Activated CD4-positive, alpha-beta T cell treated with anti-CD3 and anti-CD28 coated beads, Interleukin-2, amount 10 ng/mL, durations not matched to agents 7 days and 5 days (primary cell): ENCODE data around the gene MAP7D3. TPM values are rescaled to one million over a fixed set of nuclear protein-coding genes. Genes with fewer than 3 reads are reported as not detected.
"Not testable (repeated sequence)": the region's sequence is repeated elsewhere in the genome, so short reads cannot be mapped to it uniquely, and the experiment has no call there.

ENCODE experiments used
- CTCF ChIA-PET: fragments of 350-600 bp; sonication (Branson Sonifier 250); formaldehyde crosslinking; loops from one replicate; lab custom pipeline; 2021; ENCODE audit warnings: antibody characterized with exemption; lab: Charles Lee
- POLR2A ChIA-PET: fragments of 350-600 bp; sonication (Branson Sonifier 250); formaldehyde crosslinking; loops from one replicate; lab custom pipeline; 2021; ENCODE audit warnings: antibody characterized with exemption; lab: Charles Lee
- DNase-seq: peaks from one replicate; pipeline ENCODE4 v3.0.0-alpha.2; 2020
- H3K27ac Mint-ChIP-seq: one replicate; pipeline ENCODE4 v1.8.0; 2021; ENCODE audit warnings: mild to moderate bottlenecking, moderate library complexity, mixed read lengths
- H3K27me3 Mint-ChIP-seq: one replicate; pipeline ENCODE4 v1.8.0; 2021; ENCODE audit warnings: mixed read lengths
- H3K36me3 Mint-ChIP-seq: one replicate; pipeline ENCODE4 v1.8.0; 2021; ENCODE audit warnings: low read depth, mixed read lengths
- H3K4me1 Mint-ChIP-seq: one replicate; pipeline ENCODE4 v1.8.0; 2021; ENCODE audit warnings: mixed read lengths
- H3K4me3 Mint-ChIP-seq: one replicate; pipeline ENCODE4 v1.8.0; 2021; ENCODE audit warnings: mild to moderate bottlenecking, moderate library complexity, mixed read lengths
- H3K9me3 Mint-ChIP-seq: one replicate; pipeline ENCODE4 v1.8.0; 2021; ENCODE audit warnings: mixed read lengths
- total RNA-seq, 2 experiments: library from RNA; stranded (reverse); gene quantifications; one replicate each; pipeline ENCODE4 v1.2.3, GENCODE V29; 2021

The MAP7D3 gene
- total RNA-seq, 2 experiments from 2014 or later, result 11.2 to 13.5 TPM

GRCh38 chrX:136183917-136184316 lies 67.3 kb downstream of the MAP7D3 start:
- no peaks in the 10 kb centered on the region for H3K27me3 Mint-ChIP-seq
- no peak overlapping the region for H3K4me3 Mint-ChIP-seq
- H3K27ac Mint-ChIP-seq, result no peak overlapping the region
- no peaks in the 10 kb centered on the region for H3K9me3 Mint-ChIP-seq
- H3K36me3 Mint-ChIP-seq, result no peaks in the 10 kb centered on the region
- no peak for DNase-seq
- peaks cover 2% of the 10 kb centered on the region for H3K4me1 Mint-ChIP-seq
- ChIA-PET POLR2A (no interaction called here), CTCF (no interaction called here)

GRCh38 chrX:136183172-136183571 lies 68.0 kb downstream of the MAP7D3 start:
- H3K27me3 Mint-ChIP-seq, result no peaks in the 10 kb centered on the region
- H3K36me3 Mint-ChIP-seq, result no peaks in the 10 kb centered on the region
- ChIA-PET POLR2A (no interaction called here), CTCF (no interaction called here)
- no peaks in the 10 kb centered on the region for H3K9me3 Mint-ChIP-seq
- H3K4me1 Mint-ChIP-seq, result peaks cover 2% of the 10 kb centered on the region
- H3K4me3 Mint-ChIP-seq, result no peak overlapping the region
- DNase-seq, result no peak
- no peak overlapping the region for H3K27ac Mint-ChIP-seq

GRCh38 chrX:136182414-136182813 lies 68.8 kb downstream of the MAP7D3 start:
- no peaks in the 10 kb centered on the region for H3K27me3 Mint-ChIP-seq
- H3K27ac Mint-ChIP-seq, result no peak overlapping the region
- no peaks in the 10 kb centered on the region for H3K9me3 Mint-ChIP-seq
- DNase-seq, result no peak
- POLR2A ChIA-PET, result no interaction called here
- no peaks in the 10 kb centered on the region for H3K36me3 Mint-ChIP-seq
- peaks cover 2% of the 10 kb centered on the region for H3K4me1 Mint-ChIP-seq
- no peak overlapping the region for H3K4me3 Mint-ChIP-seq
- CTCF ChIA-PET, result no interaction called here

GRCh38 chrX:136179133-136179532 lies 72.1 kb downstream of the MAP7D3 start:
- Mint-ChIP-seq H3K36me3 (peaks cover 2% of the 10 kb centered on the region), H3K4me1 (no peaks in the 10 kb centered on the region), H3K27me3 (no peaks in the 10 kb centered on the region), H3K9me3 (no peaks in the 10 kb centered on the region), H3K4me3 (no peak overlapping the region), H3K27ac (no peak overlapping the region)
- no peak for DNase-seq
- CTCF ChIA-PET, result interaction anchor here (1.8 kb wide), 1 partner anchor 16 kb away, joined by 5 read pairs; no protein-coding TSS in a partner anchor
- POLR2A ChIA-PET, result no interaction called here

- DNase-seq, result no peak
- Mint-ChIP-seq H3K27ac (no peak overlapping the region), H3K4me3 (no peak overlapping the region), H3K36me3 (peaks cover 2% of the 10 kb centered on the region), H3K9me3 (no peaks in the 10 kb centered on the region), H3K27me3 (no peaks in the 10 kb centered on the region), H3K4me1 (no peaks in the 10 kb centered on the region)
- POLR2A ChIA-PET, result no interaction called here
- CTCF ChIA-PET, result interaction anchor here (0.6 to 1.4 kb wide), 2 partner anchors 23 to 54 kb away, joined by 3 read pairs; no protein-coding TSS in a partner anchor
Observed at GRCh38 chrX:136176399-136176825, 74.8 kb downstream of the MAP7D3 start.

- Mint-ChIP-seq H3K4me3 (no peak overlapping the region), H3K27me3 (no peaks in the 10 kb centered on the region), H3K36me3 (peaks cover 2% of the 10 kb centered on the region), H3K27ac (no peak overlapping the region), H3K4me1 (no peaks in the 10 kb centered on the region), H3K9me3 (no peaks in the 10 kb centered on the region)
- POLR2A ChIA-PET, result no interaction called here
- CTCF ChIA-PET, result interaction anchor here (0.8 kb wide), 1 partner anchor 9 kb away, joined by 3 read pairs; no protein-coding TSS in a partner anchor
- no peak for DNase-seq
Observed at GRCh38 chrX:136171420-136171819, 79.8 kb downstream of the MAP7D3 start.

- ChIA-PET CTCF (no interaction called here), POLR2A (no interaction called here)
- H3K4me1 Mint-ChIP-seq, result no peaks in the 10 kb centered on the region
- H3K27me3 Mint-ChIP-seq, result no peaks in the 10 kb centered on the region
- no peaks in the 10 kb centered on the region for H3K36me3 Mint-ChIP-seq
- no peak overlapping the region for H3K27ac Mint-ChIP-seq
- H3K4me3 Mint-ChIP-seq, result no peak overlapping the region
- DNase-seq, result no peak
- no peaks in the 10 kb centered on the region for H3K9me3 Mint-ChIP-seq
Observed at GRCh38 chrX:136170139-136170800, 80.9 kb downstream of the MAP7D3 start.

- Mint-ChIP-seq H3K27me3 (no peaks in the 10 kb centered on the region), H3K36me3 (no peaks in the 10 kb centered on the region), H3K9me3 (no peaks in the 10 kb centered on the region), H3K4me1 (no peaks in the 10 kb centered on the region), H3K4me3 (no peak overlapping the region), H3K27ac (no peak overlapping the region)
- CTCF ChIA-PET, result interaction anchor here (0.6 to 0.7 kb wide), 2 partner anchors 19 to 36 kb away, joined by 3 read pairs; no protein-coding TSS in a partner anchor
- DNase-seq, result no peak
- POLR2A ChIA-PET, result no interaction called here
Observed at GRCh38 chrX:136168929-136169735, 82.1 kb downstream of the MAP7D3 start.

GRCh38 chrX:136167989-136168388 lies 83.2 kb downstream of the MAP7D3 start:
- H3K4me1 Mint-ChIP-seq, POLR2A ChIA-PET, H3K27me3 Mint-ChIP-seq, H3K27ac Mint-ChIP-seq, H3K36me3 Mint-ChIP-seq, CTCF ChIA-PET, H3K4me3 Mint-ChIP-seq, DNase-seq, H3K9me3 Mint-ChIP-seq: not testable (repeated sequence)

- H3K36me3 Mint-ChIP-seq, result no peaks in the 10 kb centered on the region
- CTCF ChIA-PET, result no interaction called here
- H3K27me3 Mint-ChIP-seq, result no peaks in the 10 kb centered on the region
- H3K27ac Mint-ChIP-seq, result no peak overlapping the region
- POLR2A ChIA-PET, result no interaction called here
- no peak overlapping the region for H3K4me3 Mint-ChIP-seq
- H3K4me1 Mint-ChIP-seq, result peaks cover 4% of the 10 kb centered on the region
- H3K9me3 Mint-ChIP-seq, result no peaks in the 10 kb centered on the region
- no peak for DNase-seq
Observed at GRCh38 chrX:136166221-136166855, 84.9 kb downstream of the MAP7D3 start.

GRCh38 chrX:136165406-136165805 lies 85.8 kb downstream of the MAP7D3 start:
- no peaks in the 10 kb centered on the region for H3K36me3 Mint-ChIP-seq
- no peaks in the 10 kb centered on the region for H3K9me3 Mint-ChIP-seq
- no peak overlapping the region for H3K27ac Mint-ChIP-seq
- peaks cover 4% of the 10 kb centered on the region for H3K4me1 Mint-ChIP-seq
- H3K27me3 Mint-ChIP-seq, result no peaks in the 10 kb centered on the region
- POLR2A ChIA-PET, result no interaction called here
- no peak for DNase-seq
- no peak overlapping the region for H3K4me3 Mint-ChIP-seq
- CTCF ChIA-PET, result no interaction called here

GRCh38 chrX:136163689-136164088 lies 87.5 kb downstream of the MAP7D3 start:
- no peak for DNase-seq
- Mint-ChIP-seq H3K27ac (no peak overlapping the region), H3K27me3 (no peaks in the 10 kb centered on the region), H3K9me3 (no peaks in the 10 kb centered on the region), H3K36me3 (no peaks in the 10 kb centered on the region), H3K4me3 (no peak overlapping the region), H3K4me1 (peaks cover 4% of the 10 kb centered on the region)
- ChIA-PET POLR2A (no interaction called here), CTCF (interaction anchor here (0.9 kb wide), 1 partner anchor 10 kb away, joined by 3 read pairs; no protein-coding TSS in a partner anchor)
